Measurements from ENCODE around the gene GOLPH3. TPM values are rescaled to one million over a fixed set of nuclear protein-coding genes. Genes with fewer than 3 reads are reported as not detected.

The GOLPH3 gene
- total and polyA plus RNA-seq, 2 of the 4 experiments (the other 2 are of a cell fraction), result 38.2 to 41.3 TPM

DNA sequence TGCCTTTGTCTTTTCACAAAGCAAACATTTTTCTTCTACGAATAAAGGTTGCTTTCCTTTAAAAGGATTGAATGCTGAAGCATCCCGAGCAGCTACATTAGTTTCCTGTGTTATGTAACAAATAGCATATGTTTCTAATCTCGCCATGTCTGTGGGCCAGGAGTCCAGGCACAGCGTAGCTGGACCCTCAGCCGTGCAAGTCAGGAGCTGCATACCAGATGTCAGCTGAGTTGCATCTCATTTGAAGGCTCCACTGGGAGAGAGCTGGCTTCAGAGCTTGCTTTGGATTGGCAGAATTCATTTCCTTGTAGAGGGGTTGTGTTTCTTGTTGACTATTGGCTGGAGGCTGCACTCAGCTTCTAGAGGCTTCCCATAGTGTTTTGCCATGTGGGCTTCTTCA is 16.0 kb upstream of the GOLPH3 start:
- H3K4me1 ChIP-seq (ENCODE audit: control insufficient read depth, insufficient read depth, low read length), result 0 out of 2 replicates have a peak, but pooled peaks cover 3% of the 10 kb centered on the region
- no peaks in the 10 kb centered on the region for H3K9me1 ChIP-seq (ENCODE audit: insufficient read depth, low read length)
- no TSS peak for BruUV-seq (replicated peaks)
- H3K79me1 ChIP-seq (ENCODE audit: low read depth in 1 of 2, low read length in 2 of 2), result no peaks in the 10 kb centered on the region
- intact Hi-C loops (cut with micrococcal nuclease), result no loop called here
- H3K56ac ChIP-seq (ENCODE audit: extremely low read depth, insufficient read depth, low read length), result no peak overlapping the region
- H2BK20ac ChIP-seq (ENCODE audit: low read depth, low read length), result no peak overlapping the region
- H3K27ac ChIP-seq (ENCODE audit: insufficient read depth, low read length), result no peak overlapping the region
- H4K20me1 ChIP-seq (ENCODE audit: insufficient read depth, low read length), result no peaks in the 10 kb centered on the region
- no peak overlapping the region for H2AFZ ChIP-seq (replicated peaks; ENCODE audit: low read length, poor library complexity)
- H4K8ac ChIP-seq (ENCODE audit: low read depth in 2 of 2, low read length in 2 of 2), result no peak overlapping the region
- TF ChIP-seq MAZ (IDR thresholded peaks at IDR 0.05; ENCODE audit: borderline replicate concordance, low read depth, low read length), result no peak
- TF ChIP-seq, protein P1, sequence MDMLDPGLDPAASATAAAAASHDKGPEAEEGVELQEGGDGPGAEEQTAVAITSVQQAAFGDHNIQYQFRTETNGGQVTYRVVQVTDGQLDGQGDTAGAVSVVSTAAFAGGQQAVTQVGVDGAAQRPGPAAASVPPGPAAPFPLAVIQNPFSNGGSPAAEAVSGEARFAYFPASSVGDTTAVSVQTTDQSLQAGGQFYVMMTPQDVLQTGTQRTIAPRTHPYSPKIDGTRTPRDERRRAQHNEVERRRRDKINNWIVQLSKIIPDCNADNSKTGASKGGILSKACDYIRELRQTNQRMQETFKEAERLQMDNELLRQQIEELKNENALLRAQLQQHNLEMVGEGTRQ (IDR thresholded peaks at IDR 0.05; ENCODE audit: low read depth, low read length), result no peak
- TF ChIP-seq MXI1 (IDR thresholded peaks at IDR 0.05; ENCODE audit: borderline replicate concordance, low read depth, low read length), result no peak
- TF ChIP-seq, protein P2, sequence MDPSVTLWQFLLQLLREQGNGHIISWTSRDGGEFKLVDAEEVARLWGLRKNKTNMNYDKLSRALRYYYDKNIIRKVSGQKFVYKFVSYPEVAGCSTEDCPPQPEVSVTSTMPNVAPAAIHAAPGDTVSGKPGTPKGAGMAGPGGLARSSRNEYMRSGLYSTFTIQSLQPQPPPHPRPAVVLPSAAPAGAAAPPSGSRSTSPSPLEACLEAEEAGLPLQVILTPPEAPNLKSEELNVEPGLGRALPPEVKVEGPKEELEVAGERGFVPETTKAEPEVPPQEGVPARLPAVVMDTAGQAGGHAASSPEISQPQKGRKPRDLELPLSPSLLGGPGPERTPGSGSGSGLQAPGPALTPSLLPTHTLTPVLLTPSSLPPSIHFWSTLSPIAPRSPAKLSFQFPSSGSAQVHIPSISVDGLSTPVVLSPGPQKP (IDR thresholded peaks at IDR 0.05; ENCODE audit: borderline replicate concordance, low read depth, low read length), result no peak
- TF ChIP-seq FOS (IDR thresholded peaks at IDR 0.05; ENCODE audit: low read depth, low read length), result no peak
- TF ChIP-seq MAFK (IDR thresholded peaks at IDR 0.05; ENCODE audit: low read depth, low read length), result no peak
- TF ChIP-seq CEBPB (IDR thresholded peaks at IDR 0.05; ENCODE audit: low read depth, low read length), result no peak
- TF ChIP-seq RAD21 (IDR thresholded peaks at IDR 0.05; ENCODE audit: low read length), result no peak
- TF ChIP-seq CHD1 (IDR thresholded peaks at IDR 0.05; ENCODE audit: low read depth, low read length), result no peak
- no peak for TF ChIP-seq SMC3 (IDR thresholded peaks at IDR 0.05; ENCODE audit: low read depth, low read length)
- TF ChIP-seq RCOR1 (IDR thresholded peaks at IDR 0.05; ENCODE audit: insufficient replicate concordance, low read length), result no peak
- TF ChIP-seq NFE2L2 (IDR thresholded peaks at IDR 0.05; ENCODE audit: low read depth, low read length), result no peak
- TF ChIP-seq RFX5 (IDR thresholded peaks at IDR 0.05; ENCODE audit: low read depth, low read length), result no peak
- no peak for TF ChIP-seq BHLHE40 (IDR thresholded peaks at IDR 0.05; ENCODE audit: low read depth, low read length)
- no peak for TF ChIP-seq POLR2A (IDR thresholded peaks at IDR 0.05; ENCODE audit: low read depth, low read length)
- no peak overlapping the region for H2BK5ac ChIP-seq (ENCODE audit: low read depth, low read length, poor library complexity, severe bottlenecking)
- in situ Hi-C loops (cut with MboI; ENCODE audit: low sequenced_read_pairs), result no loop called here
- no peaks in the 10 kb centered on the region; the same call in 1 of the 2 replicates for H3K9me3 ChIP-seq (ENCODE audit: control insufficient read depth, insufficient read depth, low read length)
- DNase-seq, result peak; percentile 50
- no peak overlapping the region for H3K9ac ChIP-seq (ENCODE audit: low read depth, low read length)
- H3K27me3 ChIP-seq (ENCODE audit: control insufficient read depth, insufficient read depth, low read length), result no peaks in the 10 kb centered on the region
- no peak overlapping the region for H3K4me2 ChIP-seq (ENCODE audit: low read depth, low read length)
- no peak overlapping the region for H2BK120ac ChIP-seq (ENCODE audit: low read depth, low read length)
- no peak overlapping the region for H2BK15ac ChIP-seq (ENCODE audit: low read depth, low read length)
- no peak overlapping the region for H2AK5ac ChIP-seq (ENCODE audit: low read depth, low read length)
- H3K36me3 ChIP-seq (ENCODE audit: control insufficient read depth, insufficient read depth, low read length), result no peaks in the 10 kb centered on the region
- dilution Hi-C loops (cut with HindIII; ENCODE audit: low sequenced_read_pairs, unreplicated experiment), result no loop called here
- WGBS, 2 experiments (ENCODE audit: extremely low coverage in 2 of 2, insufficient read length in 1 of 2), result 21% methylated on average over 3 of the region's 5 CpGs; no CpG with 5 or more reads in 1 of the 2 experiments
- H2AK9ac ChIP-seq (replicated peaks; ENCODE audit: low read depth, low read length, poor library complexity), result no peak overlapping the region
- CTCF ChIA-PET, result interaction anchor here (0.6 kb wide), 1 partner anchor 421 kb away, joined by 4 read pairs; no protein-coding TSS in a partner anchor
- no peak overlapping the region for H3K4me3 ChIP-seq (ENCODE audit: insufficient read depth, low read depth, low read length)
- H3K23ac ChIP-seq (ENCODE audit: low read depth, low read length), result no peak overlapping the region
- H3K14ac ChIP-seq (replicated peaks; ENCODE audit: low read depth, low read length), result no peak overlapping the region
- POLR2A ChIA-PET (ENCODE audit: unreplicated experiment), result interaction anchor here (0.7 kb wide), 1 partner anchor 16 kb away, joined by 10 read pairs; the partner anchor contains the start of gene GOLPH3
- no peak overlapping the region for H4K5ac ChIP-seq (ENCODE audit: low read depth, low read length)
- peak; percentile 44; the same call in 1 of the 2 replicates for ATAC-seq (ENCODE audit: low read depth)
- no peak overlapping the region for H3K18ac ChIP-seq (ENCODE audit: low read depth, low read length)
- no peak overlapping the region for H3K4ac ChIP-seq (ENCODE audit: low read depth, low read length)
- H4K91ac ChIP-seq (ENCODE audit: insufficient read depth, low read depth, low read length), result no peak overlapping the region

All from IMR-90 (cell line).